ENCODE measurements around the gene SGMS2. TPM values are rescaled to one million over a fixed set of nuclear protein-coding genes. Genes with fewer than 3 reads are reported as not detected.

Gene SGMS2
- total and polyA plus RNA-seq, 10 of the 15 experiments (the other 5 are each of a cell fraction or from before 2014, with no cell fraction given), result under 0.01 to 3.2 (median 0.17) TPM; not detected in 4

GRCh38 chr4:107915220-107915619, 90.5 kb downstream of the SGMS2 start:
- Histone ChIP-seq H4K20me1 (ENCODE audit: control insufficient read depth, insufficient read depth) (no peaks in the 10 kb centered on the region), H3K4me2 (ENCODE audit: control insufficient read depth, insufficient read depth) (no peak overlapping the region), H3K27ac (ENCODE audit: control insufficient read depth, insufficient read depth) (no peak overlapping the region), H3K4me1 (ENCODE audit: control insufficient read depth, insufficient read depth, low read length) (no peaks in the 10 kb centered on the region), H2AFZ (ENCODE audit: control insufficient read depth, low read depth, low read length) (no peak overlapping the region), H3K4me3 (no peak overlapping the region), H3K9ac (ENCODE audit: control insufficient read depth, insufficient read depth, low read length) (no peak overlapping the region), H3K36me3 (ENCODE audit: control insufficient read depth in 2 of 2, insufficient read depth in 2 of 2, low read length in 1 of 2) (no peaks in the 10 kb centered on the region), H3K9me3 (replicated peaks; ENCODE audit: control insufficient read depth, insufficient read depth, low read length) (no peaks in the 10 kb centered on the region; the same call in 1 of the 3 replicates), H3K79me2 (ENCODE audit: control insufficient read depth, insufficient read depth, low read length) (no peaks in the 10 kb centered on the region), H3K27me3 (replicated peaks in 1 of 2; ENCODE audit: control insufficient read depth in 2 of 2, insufficient read depth in 2 of 2, low read length in 1 of 2) (no peaks in the 10 kb centered on the region)
- DNase-seq (ENCODE audit: low read depth, low spot score) (no peak), ATAC-seq (no peak), FAIRE-seq (no peak)
- TF ChIP-seq ZSCAN29 (IDR thresholded peaks at IDR 0.05) (no peak), E4F1 (IDR thresholded peaks at IDR 0.05; ENCODE audit: borderline replicate concordance, partially characterized antibody) (no peak), GATAD2B (conservative IDR thresholded peaks at IDR 0.05; ENCODE audit: low read depth) (no peak), ETV6 (conservative IDR thresholded peaks at IDR 0.05 in 1 of 2, IDR thresholded peaks at IDR 0.05 in 1 of 2; ENCODE audit: borderline replicate concordance in 1 of 2, low read depth in 1 of 2) (no peak), SP1 (IDR thresholded peaks at IDR 0.05; ENCODE audit: low read depth, low read length) (no peak), IKZF1 (conservative IDR thresholded peaks at IDR 0.05) (no peak), PML (IDR thresholded peaks at IDR 0.05; ENCODE audit: low read length) (no peak), RBBP5 (conservative IDR thresholded peaks at IDR 0.05) (no peak), NBN (IDR thresholded peaks at IDR 0.05) (no peak), EGR1 (IDR thresholded peaks at IDR 0.05; ENCODE audit: borderline replicate concordance in 1 of 2, low read depth in 2 of 2, low read length in 2 of 2) (no peak), EED (IDR thresholded peaks at IDR 0.05; ENCODE audit: low read depth) (no peak), SMAD1 (IDR thresholded peaks at IDR 0.05; ENCODE audit: low read depth, partially characterized antibody) (no peak), MAX (IDR thresholded peaks at IDR 0.05; ENCODE audit: low read depth, low read length) (no peak), SUPT20H (IDR thresholded peaks at IDR 0.05; ENCODE audit: borderline replicate concordance, control insufficient read depth, low read depth, low read length) (no peak), USF2 (IDR thresholded peaks at IDR 0.05; ENCODE audit: borderline replicate concordance, low read depth, low read length) (no peak), CHD4 (IDR thresholded peaks at IDR 0.05) (no peak), POLR2AphosphoS5 (IDR thresholded peaks at IDR 0.05; ENCODE audit: low read length) (no peak), MYB (IDR thresholded peaks at IDR 0.05; ENCODE audit: borderline replicate concordance, low read depth, low read length) (no peak)
- BruUV-seq (replicated peaks), result no TSS peak
- intact Hi-C loops (cut with micrococcal nuclease; ENCODE audit: unreplicated experiment) (no loop called here), in situ Hi-C loops (cut with MboI) (no loop called here)
- ChIA-PET SMC1A (ENCODE audit: uncharacterized antibody, unreplicated experiment) (no interaction called here), CTCF (interaction anchor here (1.1 to 3.1 kb wide), 3 partner anchors 25 to 157 kb away, joined by 3 to 17 read pairs (median 3); no protein-coding TSS in a partner anchor), POLR2A (interaction anchor here (0.5 kb wide), 1 partner anchor 1369 kb away, joined by 3 read pairs; no protein-coding TSS in a partner anchor), RAD21 (ENCODE audit: unreplicated experiment) (interaction anchor here (0.8 kb wide), 1 partner anchor 157 kb away, joined by 3 read pairs; no protein-coding TSS in a partner anchor)
- WGBS (ENCODE audit: insufficient coverage, insufficient replicate concordance, low lambda C conversion rate, missing lambda C conversion rate), result 85% methylated on average over 1 of the region's 1 CpG
